AG10803 (cell line): ENCODE measurements around the gene RHBDL1.
A peak's percentile ranks its signal among the peaks of the same experiment; 100 is the strongest.

Source experiments
- DNase-seq: peaks from one replicate; pipeline ENCODE4 v3.0.0; 2010; ENCODE audit warnings: low read depth
- H3K4me3 ChIP-seq: 2 replicates; pipeline ENCODE4 v1.5.1; 2011; ENCODE audit warnings: mild to moderate bottlenecking, low read length, control low read depth
- CTCF ChIP-seq: conservative IDR thresholded peaks from 2 replicates; pipeline ENCODE4 v1.5.1; 2011; ENCODE audit warnings: mild to moderate bottlenecking, low read length, control low read depth, inconsistent platforms

Gene RHBDL1

GRCh38 chr16:725041-725376 is 49.5 kb downstream of the RHBDL1 start:
- TF ChIP-seq CTCF, result no peak
- no peak for DNase-seq
- no peak overlapping the region for H3K4me3 ChIP-seq

- no peak for DNase-seq
- H3K4me3 ChIP-seq, result no peak overlapping the region
- TF ChIP-seq CTCF, result no peak
These were observed 50.2 kb downstream of the RHBDL1 start for GRCh38 chr16:725463-726187.

- H3K4me3 ChIP-seq, result no peak overlapping the region
- no peak for TF ChIP-seq CTCF
- no peak for DNase-seq
These were observed 50.6 kb downstream of the RHBDL1 start for GRCh38 chr16:726188-726437.

GRCh38 chr16:726438-727290 is 51.2 kb downstream of the RHBDL1 start, which contains the start of the genes CCDC78 and HAGHL:
TSS of gene CCDC78 (minus strand) at chr16:726443. CDS start at chr16:726367, 76 bp downstream.
TSS of gene HAGHL (plus strand) at chr16:727106. CDS start at chr16:727510, 404 bp downstream.
- DNase-seq, result peak; percentile 20
- H3K4me3 ChIP-seq, result peak within 1 kb of the TSS; percentile 67
- TF ChIP-seq CTCF, result no peak

- no peak for DNase-seq
- peak overlapping the region; percentile 67 for H3K4me3 ChIP-seq
- TF ChIP-seq CTCF, result no peak
These were observed 52.0 kb downstream of the RHBDL1 start for GRCh38 chr16:727291-727977.
